Stomach (tissue), 4 donors: ENCODE data around the gene UBR4.

Source experiments
- POLR2A ChIP-seq, 4 donors: fragments of 450-650 bp; IDR thresholded peaks; one replicate each; pipeline ENCODE4 v1.6.1; 2016; ENCODE audit warnings: antibody characterized with exemption in 4 of 4, control low read depth in 2 of 4, mild to moderate bottlenecking in 1 of 4, moderate library complexity in 1 of 4
- TF ChIP-seq, protein P1 (sequence below), 7 experiments: fragments of 450-650 bp in 4 of 7; fragments of 200-600 bp in 3 of 7; sonication (generic) in 3 of 7; IDR thresholded peaks; one replicate each; pipeline ENCODE4 v1.5.1; 2016 to 2019; ENCODE audit warnings: antibody characterized with exemption in 7 of 7, control low read depth in 2 of 7, mild to moderate bottlenecking in 1 of 7

DNA sequence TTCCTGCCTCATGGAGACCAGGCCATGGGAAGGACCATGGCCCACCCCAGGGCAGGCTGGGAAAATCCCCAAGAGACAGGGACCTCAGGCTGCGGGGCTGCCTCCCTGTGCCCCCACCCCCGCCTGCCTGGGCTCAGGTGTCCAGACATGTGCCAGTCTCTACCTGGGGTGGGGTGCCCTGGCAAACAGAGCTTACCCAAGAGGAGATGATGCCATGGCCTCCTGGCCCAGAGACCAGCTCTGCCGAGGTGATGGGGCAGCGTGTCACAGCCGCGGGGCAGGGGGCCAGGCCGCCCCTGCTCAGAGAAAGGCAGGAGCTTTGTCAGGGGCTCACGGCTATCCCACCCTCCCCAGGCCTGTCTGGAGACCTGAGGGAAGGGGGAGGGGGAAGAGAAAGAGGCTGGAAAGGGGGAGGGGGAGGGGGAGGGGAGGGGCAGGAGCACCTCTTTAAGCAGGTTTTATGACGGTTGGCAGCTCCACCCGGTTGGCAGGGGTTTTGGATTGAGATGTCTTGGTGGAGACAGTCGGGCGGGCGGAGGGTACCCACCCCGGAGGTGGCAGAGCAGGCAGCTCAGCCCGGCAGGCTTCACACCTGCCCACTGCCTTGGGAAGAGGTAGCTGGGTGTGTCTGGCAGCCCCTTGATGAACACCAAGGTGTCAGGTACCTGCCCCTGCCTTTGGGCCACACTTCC, 152.1 kb downstream of the UBR4 start:
- TF ChIP-seq, protein P1, sequence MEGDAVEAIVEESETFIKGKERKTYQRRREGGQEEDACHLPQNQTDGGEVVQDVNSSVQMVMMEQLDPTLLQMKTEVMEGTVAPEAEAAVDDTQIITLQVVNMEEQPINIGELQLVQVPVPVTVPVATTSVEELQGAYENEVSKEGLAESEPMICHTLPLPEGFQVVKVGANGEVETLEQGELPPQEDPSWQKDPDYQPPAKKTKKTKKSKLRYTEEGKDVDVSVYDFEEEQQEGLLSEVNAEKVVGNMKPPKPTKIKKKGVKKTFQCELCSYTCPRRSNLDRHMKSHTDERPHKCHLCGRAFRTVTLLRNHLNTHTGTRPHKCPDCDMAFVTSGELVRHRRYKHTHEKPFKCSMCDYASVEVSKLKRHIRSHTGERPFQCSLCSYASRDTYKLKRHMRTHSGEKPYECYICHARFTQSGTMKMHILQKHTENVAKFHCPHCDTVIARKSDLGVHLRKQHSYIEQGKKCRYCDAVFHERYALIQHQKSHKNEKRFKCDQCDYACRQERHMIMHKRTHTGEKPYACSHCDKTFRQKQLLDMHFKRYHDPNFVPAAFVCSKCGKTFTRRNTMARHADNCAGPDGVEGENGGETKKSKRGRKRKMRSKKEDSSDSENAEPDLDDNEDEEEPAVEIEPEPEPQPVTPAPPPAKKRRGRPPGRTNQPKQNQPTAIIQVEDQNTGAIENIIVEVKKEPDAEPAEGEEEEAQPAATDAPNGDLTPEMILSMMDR (IDR thresholded peaks at IDR 0.05): no peak
- no peak for TF ChIP-seq POLR2A (IDR thresholded peaks at IDR 0.05)
